Epithelial cell of proximal tubule (primary cell): ENCODE measurements around the gene DVL2. TPM values are rescaled to one million over a fixed set of nuclear protein-coding genes. Genes with fewer than 3 reads are reported as not detected.
A peak's percentile ranks its signal among the peaks of the same experiment; 100 is the strongest.

Experiments
- DNase-seq: peaks from one replicate; pipeline ENCODE4 v3.0.0-alpha.2; 2011; ENCODE audit warnings: low read depth
- H3K4me3 ChIP-seq: 2 replicates; pipeline ENCODE4 v1.5.1; 2011; ENCODE audit warnings: low read depth, mild to moderate bottlenecking, low read length
- total RNA-seq: library from RNA; depleted of rRNA; stranded (reverse); fragments of >200 nt; gene quantifications from 2 replicates; pipeline ENCODE4 v1.2.3, GENCODE V29; 2015
- TF ChIP-seq, protein P1 (sequence below): conservative IDR thresholded peaks from 2 replicates; pipeline ENCODE4 v1.5.1; 2012; ENCODE audit warnings: low read depth, mild to moderate bottlenecking, low read length

DVL2 gene
- total RNA-seq, 1 donor from 2014 or later, result 46.5 TPM

DNA sequence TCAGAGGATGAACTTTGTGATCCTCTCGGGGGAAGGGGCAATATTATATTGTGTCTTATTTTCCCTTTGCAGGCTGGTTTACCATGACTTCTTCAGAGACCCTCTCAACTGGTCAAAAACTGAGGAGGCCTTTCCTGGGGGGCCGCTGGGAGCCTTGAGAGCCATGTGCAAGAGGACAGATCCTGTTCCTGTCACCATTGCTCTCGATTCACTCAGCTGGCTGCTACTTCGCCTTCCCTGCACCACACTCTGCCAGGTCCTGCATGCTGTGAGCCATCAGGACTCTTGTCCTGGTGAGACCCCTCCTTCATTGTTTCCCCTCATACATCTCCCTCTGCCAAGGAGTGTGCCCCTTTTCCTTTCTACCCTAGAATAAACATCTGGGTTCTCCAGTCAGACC, 20.2 kb upstream of the DVL2 start:
- no peak overlapping the region for H3K4me3 ChIP-seq
- DNase-seq, result no peak
- TF ChIP-seq, protein P1, sequence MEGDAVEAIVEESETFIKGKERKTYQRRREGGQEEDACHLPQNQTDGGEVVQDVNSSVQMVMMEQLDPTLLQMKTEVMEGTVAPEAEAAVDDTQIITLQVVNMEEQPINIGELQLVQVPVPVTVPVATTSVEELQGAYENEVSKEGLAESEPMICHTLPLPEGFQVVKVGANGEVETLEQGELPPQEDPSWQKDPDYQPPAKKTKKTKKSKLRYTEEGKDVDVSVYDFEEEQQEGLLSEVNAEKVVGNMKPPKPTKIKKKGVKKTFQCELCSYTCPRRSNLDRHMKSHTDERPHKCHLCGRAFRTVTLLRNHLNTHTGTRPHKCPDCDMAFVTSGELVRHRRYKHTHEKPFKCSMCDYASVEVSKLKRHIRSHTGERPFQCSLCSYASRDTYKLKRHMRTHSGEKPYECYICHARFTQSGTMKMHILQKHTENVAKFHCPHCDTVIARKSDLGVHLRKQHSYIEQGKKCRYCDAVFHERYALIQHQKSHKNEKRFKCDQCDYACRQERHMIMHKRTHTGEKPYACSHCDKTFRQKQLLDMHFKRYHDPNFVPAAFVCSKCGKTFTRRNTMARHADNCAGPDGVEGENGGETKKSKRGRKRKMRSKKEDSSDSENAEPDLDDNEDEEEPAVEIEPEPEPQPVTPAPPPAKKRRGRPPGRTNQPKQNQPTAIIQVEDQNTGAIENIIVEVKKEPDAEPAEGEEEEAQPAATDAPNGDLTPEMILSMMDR, result no peak

DNA sequence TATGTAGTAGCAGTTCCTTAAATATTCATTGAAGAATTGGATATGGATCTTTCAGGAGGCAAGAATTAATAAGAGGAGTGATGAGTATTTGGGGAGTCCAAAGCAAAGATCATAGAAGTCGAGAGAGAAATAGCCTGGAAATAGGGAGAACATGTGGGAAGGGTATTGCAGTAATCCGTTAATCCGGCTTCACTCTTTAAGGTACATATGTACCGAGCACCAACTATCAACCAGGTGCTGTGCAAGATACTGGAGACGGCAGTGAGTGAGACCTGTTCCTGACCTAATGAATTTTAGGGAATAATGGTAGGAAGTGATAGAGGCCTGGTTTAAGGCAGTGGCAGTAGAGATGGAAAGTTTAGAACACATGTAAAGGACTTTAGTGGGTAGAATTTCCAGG, 18.8 kb upstream of the DVL2 start:
- peak overlapping the region; percentile 73 for H3K4me3 ChIP-seq
- TF ChIP-seq, protein P1, result no peak
- DNase-seq, result no peak

DNA sequence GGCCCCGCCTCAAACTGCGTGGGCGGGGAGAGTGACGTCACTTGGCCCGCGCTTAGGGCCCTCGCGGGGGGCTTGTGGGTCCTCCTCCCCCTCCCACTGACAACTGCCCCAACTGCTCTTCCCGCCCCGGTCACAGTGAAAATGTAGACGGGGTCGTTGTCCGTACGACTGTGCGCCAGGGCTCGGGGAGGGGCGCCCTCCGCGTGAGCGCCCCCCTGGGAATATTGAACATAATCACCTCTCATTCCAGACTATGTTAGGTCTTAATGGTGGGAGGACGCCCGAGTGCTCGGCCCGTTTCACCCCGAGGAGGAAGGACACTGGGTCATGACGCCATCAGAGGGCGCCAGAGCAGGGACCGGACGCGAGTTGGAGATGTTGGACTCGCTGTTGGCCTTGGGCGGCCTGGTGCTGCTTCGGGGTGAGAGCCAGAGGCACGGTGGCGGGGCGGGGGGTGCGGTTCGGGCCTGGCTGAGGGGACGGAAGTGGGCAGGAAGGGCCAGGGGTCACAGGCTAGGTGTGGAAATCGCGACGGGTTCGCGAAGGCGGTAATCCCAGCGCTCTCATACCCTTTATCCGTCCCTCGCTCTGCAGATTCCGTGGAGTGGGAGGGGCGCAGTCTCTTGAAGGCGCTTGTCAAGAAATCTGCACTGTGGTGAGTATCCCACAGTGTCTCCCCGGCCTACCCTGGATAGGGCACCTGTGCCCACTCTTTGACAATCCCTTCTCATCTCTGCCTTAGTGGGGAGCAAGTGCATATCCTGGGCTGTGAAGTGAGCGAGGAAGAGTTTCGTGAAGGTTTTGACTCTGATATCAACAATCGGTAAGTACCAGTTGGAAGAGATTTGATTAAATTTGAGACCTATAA, 18.1 kb upstream of the DVL2 start, which contains the start of gene ELP5:
ELP5 (plus strand) TSS at position 40 of the 868 bp plus-strand sequence; CDS start at position 376, 336 bp downstream.
- DNase-seq, result peak; percentile 68
- H3K4me3 ChIP-seq, result peak within 1 kb of the TSS; percentile 73
- TF ChIP-seq, protein P1, result peak; percentile 9

DNA sequence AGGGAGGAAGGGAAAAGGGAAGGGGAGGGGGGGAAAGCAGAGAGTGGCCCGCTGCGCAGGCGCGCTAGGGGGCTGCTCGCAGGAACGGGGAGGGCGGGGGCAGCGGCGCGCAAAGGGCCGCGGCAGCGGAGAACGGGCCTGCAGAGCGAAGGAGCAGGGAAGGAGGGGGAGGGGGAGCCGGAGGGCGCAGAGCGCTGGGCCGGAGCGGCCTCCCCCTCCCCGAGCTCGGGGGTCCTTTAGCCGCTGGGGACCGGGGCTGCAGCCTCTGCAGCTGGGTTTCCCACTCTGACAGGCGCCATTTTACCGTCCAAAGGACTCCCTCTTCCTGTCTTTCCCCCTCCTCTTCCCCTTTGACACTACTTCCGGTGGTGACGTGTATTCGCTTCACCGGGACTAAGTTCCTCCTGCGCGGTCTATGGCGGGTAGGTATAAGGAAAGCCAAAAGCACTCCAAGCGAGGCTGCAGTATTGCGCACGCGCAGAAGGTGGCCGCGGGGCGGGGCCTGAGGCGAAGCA, 17.4 kb upstream of the DVL2 start, which contains the start of gene CTDNEP1:
CTDNEP1 (minus strand) TSS at position 74 of the 515 bp plus-strand sequence. CDS start 438 bp downstream, outside the sequence.
- peak; percentile 97 for DNase-seq
- TF ChIP-seq, protein P1, result no peak

DNA sequence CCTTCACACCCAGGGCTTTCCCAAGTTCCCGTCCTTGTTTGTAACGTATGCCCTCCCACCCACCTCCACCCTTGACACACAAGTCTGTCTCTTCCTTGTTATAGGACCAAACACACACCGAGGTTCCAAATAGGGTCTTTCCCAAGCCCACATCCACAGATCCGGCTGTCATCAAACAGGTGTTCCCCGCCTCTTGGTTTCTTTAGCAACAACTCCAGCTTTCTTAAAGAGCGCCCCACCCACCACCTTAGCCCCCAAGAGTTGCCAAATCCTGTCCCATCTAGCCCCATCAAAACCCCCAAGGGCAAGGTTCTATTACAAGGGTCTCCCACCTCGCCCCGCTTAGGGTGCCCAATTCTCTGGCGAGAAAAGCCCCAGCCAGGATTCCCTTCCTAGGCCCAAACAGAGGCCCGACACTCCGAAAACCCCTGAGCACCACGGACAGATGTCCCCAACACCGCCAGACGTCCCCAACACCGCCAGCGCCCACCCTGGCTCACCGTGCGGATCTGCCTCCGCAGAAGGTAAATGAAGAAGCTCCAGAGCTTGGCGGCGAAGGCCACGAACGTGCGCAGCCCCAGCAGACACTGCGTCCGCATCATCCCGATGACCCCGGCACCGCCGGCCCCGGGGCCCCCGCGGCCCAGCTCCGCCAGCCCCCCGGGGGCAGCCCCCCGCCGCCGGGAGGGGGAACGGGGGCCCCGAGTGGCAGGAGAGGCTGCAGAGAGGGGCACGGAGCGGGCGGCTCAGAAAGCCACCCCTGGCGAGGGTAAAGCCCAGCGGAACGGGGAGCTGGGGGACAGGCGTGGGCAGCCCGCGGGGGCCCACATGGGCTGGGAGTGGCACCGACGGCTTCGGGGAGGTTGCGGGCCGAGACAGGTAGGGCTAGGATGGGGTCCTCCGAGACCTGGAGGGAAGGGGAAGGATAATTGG, 16.6 kb upstream of the DVL2 start:
- DNase-seq, result no peak
- H3K4me3 ChIP-seq, result peak overlapping the region; percentile 73
- TF ChIP-seq, protein P1, result no peak

More for the DNA sequence above, 17.4 kb upstream of the DVL2 start, which contains the start of gene CTDNEP1:
- peak within 1 kb of the TSS; percentile 73 for H3K4me3 ChIP-seq

DNA sequence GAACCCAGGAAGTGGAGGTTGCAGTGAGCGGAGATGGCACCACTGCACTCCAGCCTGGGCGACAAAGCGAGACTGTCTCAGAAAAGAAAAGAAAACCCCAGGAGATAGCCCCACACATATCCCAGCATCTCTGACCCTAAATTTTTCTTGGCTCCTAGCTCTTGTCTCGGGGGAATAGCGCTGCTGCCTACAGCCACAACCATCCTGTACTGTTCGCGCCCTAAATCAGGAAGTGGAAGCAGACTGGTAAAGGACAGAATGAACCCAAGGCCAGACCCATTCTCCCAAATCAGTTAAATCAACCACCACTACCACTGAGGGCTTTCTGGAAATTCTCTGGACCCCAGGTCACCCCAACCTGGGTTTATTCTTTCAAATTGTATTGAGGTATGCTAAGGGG, 15.5 kb upstream of the DVL2 start:
- H3K4me3 ChIP-seq, result peak overlapping the region; percentile 73
- no peak for DNase-seq
- TF ChIP-seq, protein P1, result no peak
